ENCODE results near the gene ASAP3. TPM values are rescaled to one million over a fixed set of nuclear protein-coding genes. Genes with fewer than 3 reads are reported as not detected.

The ASAP3 gene
- total and polyA plus RNA-seq, 9 of the 15 experiments (the other 6 are each of a cell fraction or from before 2014, with no cell fraction given) = 1.7 to 31.2 (median 17.4) TPM

DNA sequence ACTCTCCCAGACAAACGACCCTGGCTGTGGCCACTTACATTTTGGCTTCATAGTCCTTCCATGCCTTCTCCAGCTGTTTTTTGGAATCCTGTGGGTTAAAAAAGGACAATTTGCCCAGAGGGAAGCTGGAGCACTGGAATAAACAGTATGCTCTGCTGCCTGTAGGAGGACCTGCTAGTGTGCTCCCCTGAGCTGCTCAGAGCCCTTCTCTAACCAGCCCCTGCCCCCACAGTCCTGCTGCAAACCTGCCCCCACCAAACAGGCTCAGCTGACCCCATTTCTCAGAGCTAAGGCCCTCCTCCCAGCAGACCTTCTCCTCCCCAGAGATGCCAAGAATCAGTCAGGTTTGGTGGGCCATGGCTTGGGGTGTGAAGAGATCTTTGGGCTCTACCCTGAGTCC lies 32.5 kb downstream of the ASAP3 start:
- Histone ChIP-seq H3K4me1 (replicated peaks in 1 of 2; ENCODE audit: control insufficient read depth in 2 of 2, insufficient read depth in 2 of 2, low read length in 2 of 2) (peaks cover 3 to 10% of the 10 kb centered on the region in 2 experiments; a peak in 4 of 5 replicates), H3K79me2 (ENCODE audit: control insufficient read depth, insufficient read depth, low read length) (no peaks in the 10 kb centered on the region), H3K9me3 (replicated peaks; ENCODE audit: control insufficient read depth, insufficient read depth, low read depth, low read length) (no peaks in the 10 kb centered on the region), H3K27me3 (ENCODE audit: control insufficient read depth in 2 of 2, insufficient read depth in 2 of 2, low read length in 2 of 2) (no peaks in the 10 kb centered on the region), H4K20me1 (replicated peaks; ENCODE audit: control insufficient read depth, insufficient read depth, low read length) (no peaks in the 10 kb centered on the region), H3K36me3 (ENCODE audit: control insufficient read depth, insufficient read depth, low read length) (peaks cover 17% of the 10 kb centered on the region; the same call in 2 of the 3 replicates), H3K27ac (ENCODE audit: extremely low read depth, low read depth, low read length) (no peak overlapping the region), H3K4me3 (no peak overlapping the region), H3K9me1 (ENCODE audit: control insufficient read depth, insufficient read depth, low read length) (no peaks in the 10 kb centered on the region), H3K9ac (ENCODE audit: insufficient read depth in 1 of 2, low read depth in 2 of 2, low read length in 2 of 2) (peak overlapping the region in 1 of 2 experiments; percentile 6; a peak in 1 of 4 replicates), H3K4me2 (ENCODE audit: insufficient read depth, low read length) (no peak overlapping the region), H2AFZ (ENCODE audit: low read depth, low read length) (no peak overlapping the region)
- DNase-seq (ENCODE audit: extremely low read depth in 1 of 4, low spot score in 3 of 4) (no peak), FAIRE-seq (no peak), ATAC-seq (peak; percentile 63)
- ChIA-PET POLR2A (interaction anchor here (0.8 to 1.8 kb wide), 6 partner anchors 9 to 34 kb away, joined by 3 to 7 read pairs (median 4); no protein-coding TSS in a partner anchor), CTCF (ENCODE audit: low intra/inter-chr PET ratio) (no interaction called here)
- WGBS (ENCODE audit: insufficient coverage, low coverage, missing lambda C conversion rate) = 25% methylated on average over 1 of the region's 1 CpG
- in situ Hi-C loops (cut with MboI) = no loop called here
- intact Hi-C loops (cut with micrococcal nuclease) = no loop called here
- TF ChIP-seq ZNF24 (IDR thresholded peaks at IDR 0.05) (no peak), FOXK2 (conservative IDR thresholded peaks at IDR 0.05 in 1 of 2, IDR thresholded peaks at IDR 0.05 in 1 of 2; ENCODE audit: low read depth in 2 of 2) (no peak), BCOR (IDR thresholded peaks at IDR 0.05) (no peak), NRF1 (conservative IDR thresholded peaks at IDR 0.05 in 1 of 2, IDR thresholded peaks at IDR 0.05 in 1 of 2) (no peak), FOXK1 (CRISPR knock-in tag; IDR thresholded peaks at IDR 0.05; ENCODE audit: borderline replicate concordance) (no peak), POLR2H (tag; IDR thresholded peaks at IDR 0.05; ENCODE audit: low read depth) (no peak), CC2D1A (IDR thresholded peaks at IDR 0.05) (no peak), SRSF3 (IDR thresholded peaks at IDR 0.05; ENCODE audit: insufficient read depth, low read length) (no peak), NFRKB (IDR thresholded peaks at IDR 0.05; ENCODE audit: low read depth) (no peak), REST (IDR thresholded peaks at IDR 0.05; ENCODE audit: borderline replicate concordance) (no peak), REST (CRISPR knock-in tag; IDR thresholded peaks at IDR 0.05; ENCODE audit: low read depth) (no peak), SMAD4 (CRISPR knock-in tag; conservative IDR thresholded peaks at IDR 0.05) (no peak), TBP (optimal IDR thresholded peaks at IDR 0.05; ENCODE audit: low read depth, low read length) (no peak)
- TF ChIP-seq, protein P1, sequence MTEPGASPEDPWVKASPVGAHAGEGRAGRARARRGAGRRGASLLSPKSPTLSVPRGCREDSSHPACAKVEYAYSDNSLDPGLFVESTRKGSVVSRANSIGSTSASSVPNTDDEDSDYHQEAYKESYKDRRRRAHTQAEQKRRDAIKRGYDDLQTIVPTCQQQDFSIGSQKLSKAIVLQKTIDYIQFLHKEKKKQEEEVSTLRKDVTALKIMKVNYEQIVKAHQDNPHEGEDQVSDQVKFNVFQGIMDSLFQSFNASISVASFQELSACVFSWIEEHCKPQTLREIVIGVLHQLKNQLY (CRISPR knock-in tag; conservative IDR thresholded peaks at IDR 0.05) = no peak
- no TSS peak for BruUV-seq (replicated peaks)
